Activated T-cell treated with anti-CD3 and anti-CD28 coated beads, Interleukin-2, amount 50 U/mL, for 1 hour (primary cell): Measurements from ENCODE around the gene SLC26A3.
"Not testable (repeated sequence)": the region's sequence is repeated elsewhere in the genome, so short reads cannot be mapped to it uniquely, and the experiment has no call there.

ENCODE experiments used
- DNase-seq: peaks from one replicate; pipeline ENCODE4 v3.0.0-alpha.2; 2020

SLC26A3 gene

DNA sequence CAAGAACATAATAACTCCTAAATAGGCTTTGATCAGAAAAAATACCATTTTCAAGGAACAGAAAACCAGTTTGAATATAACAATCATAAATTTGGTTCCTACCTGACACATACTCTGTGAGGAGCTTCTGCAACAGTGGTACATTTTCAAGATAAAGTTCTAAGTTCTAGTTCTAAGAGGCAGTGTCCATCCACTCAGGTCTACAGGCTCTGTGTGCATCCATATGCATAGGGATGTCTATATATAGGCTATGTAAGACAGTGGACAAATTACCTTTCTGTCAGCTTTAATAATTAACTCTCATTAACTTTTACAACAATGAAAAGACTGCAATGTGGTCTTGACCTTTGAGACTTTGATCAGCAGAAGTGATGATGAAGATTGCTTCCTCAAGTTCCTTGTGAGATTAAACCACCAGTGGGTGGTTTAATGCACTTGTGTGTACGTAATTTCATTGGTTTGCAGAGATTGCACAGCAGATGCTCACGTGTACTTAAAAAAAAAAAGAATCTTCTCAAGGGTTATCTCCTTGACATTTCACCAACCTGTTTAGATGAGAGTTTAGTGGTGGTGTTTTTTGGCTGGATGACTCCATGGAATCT lies at the start of gene SLC26A3:
Gene SLC26A3 (minus strand): TSS at position 215 of the 602 bp plus-strand sequence. CDS start 8,714 bp downstream, outside the sequence.
- no peak for DNase-seq

DNA sequence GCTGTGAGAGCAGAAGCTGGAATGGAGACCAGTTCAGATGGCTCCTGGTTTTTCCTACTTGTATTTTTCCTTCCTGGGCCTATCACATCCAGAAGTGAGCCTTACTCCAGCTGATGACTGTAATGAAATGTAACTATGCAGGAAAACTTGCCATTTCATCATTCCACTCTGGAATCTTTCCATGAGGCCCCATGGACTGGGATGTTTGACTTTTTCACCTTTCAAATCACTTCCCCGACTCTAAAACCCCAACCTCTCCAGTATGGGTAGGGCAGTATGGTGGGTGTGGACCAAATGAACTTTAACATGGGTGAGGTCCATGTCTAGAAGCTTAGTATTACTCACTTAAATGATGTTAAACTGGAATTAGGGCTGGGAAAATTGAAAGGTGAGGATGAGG lies 47.6 kb upstream of the SLC26A3 start:
- no peak for DNase-seq

DNA sequence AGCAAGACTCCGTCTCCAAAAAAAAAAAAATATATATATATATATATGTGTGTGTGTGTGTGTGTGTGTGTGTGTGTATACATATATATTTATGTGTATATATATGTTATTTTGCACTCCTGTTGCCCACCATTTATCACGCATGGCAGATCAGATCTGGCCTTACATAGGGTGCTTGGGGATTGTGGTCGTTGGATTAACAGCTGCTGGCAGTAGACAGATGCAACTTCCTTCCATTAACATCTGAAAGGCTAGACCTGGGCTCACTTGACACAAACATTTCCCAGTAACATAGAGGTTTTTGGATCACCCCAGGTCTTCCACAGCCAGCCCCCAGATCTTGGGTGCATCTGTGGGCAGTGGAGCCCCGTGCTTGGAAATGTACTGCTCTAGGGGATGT lies 47.2 kb upstream of the SLC26A3 start:
- DNase-seq: no peak

GRCh38 chr7:107848211-107848610 lies 45.2 kb upstream of the SLC26A3 start:
- DNase-seq: not testable (repeated sequence)

- DNase-seq: not testable (repeated sequence)
Observed at GRCh38 chr7:107847836-107848175, 44.8 kb upstream of the SLC26A3 start.

DNA sequence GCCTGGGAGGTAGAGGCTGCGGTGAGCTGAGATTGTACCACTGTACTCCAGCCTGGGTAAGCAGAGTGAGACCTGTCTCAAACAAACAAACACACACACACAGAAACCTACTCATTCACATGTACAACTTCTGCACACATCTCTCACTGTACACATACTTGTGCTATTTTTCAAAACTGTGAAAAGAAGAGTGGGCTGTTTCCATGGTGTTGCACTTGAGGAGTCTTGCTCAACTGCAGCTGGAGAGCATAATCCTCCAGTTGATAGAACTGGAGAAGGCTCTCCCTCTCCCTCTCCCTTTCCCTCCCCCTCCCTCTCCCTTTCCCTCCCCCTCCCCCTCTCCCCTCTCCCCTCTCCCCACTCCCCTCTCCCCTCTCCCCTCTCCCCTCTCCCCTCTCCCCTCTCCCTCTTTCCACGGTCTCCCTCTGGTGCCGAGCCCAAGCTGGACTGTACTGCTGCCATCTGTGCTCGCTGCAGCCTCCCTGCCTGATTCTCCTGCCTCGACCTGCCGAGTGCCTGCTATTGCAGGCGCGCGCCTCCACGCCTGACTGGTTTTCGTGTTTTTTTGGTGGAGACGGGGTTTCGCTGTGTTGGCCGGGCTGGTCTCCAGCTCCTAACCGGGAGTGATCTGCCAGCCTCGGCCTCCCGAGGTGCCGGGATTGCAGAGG lies 44.3 kb upstream of the SLC26A3 start:
- DNase-seq: no peak

DNA sequence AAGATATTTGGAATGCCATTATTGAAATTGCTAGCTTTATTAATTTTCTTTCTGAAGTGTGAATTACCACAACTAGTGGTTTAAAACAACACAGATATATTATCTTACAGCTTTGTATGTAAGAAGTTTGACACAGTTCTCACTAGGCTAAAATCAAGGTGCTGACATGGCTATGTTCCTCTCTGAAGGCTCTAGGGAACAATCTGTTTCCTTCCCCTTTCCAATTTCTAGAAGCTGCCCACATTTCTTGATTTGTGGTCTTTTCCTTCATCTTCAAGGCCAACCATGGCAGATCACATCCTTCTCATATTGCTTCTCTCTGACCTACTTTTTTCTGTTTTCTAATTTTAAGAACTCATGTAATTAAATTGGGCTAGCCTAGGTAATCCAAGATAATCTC lies 43.3 kb upstream of the SLC26A3 start:
- DNase-seq: no peak

GRCh38 chr7:107843184-107843583 lies 40.2 kb upstream of the SLC26A3 start:
- DNase-seq: no peak

- no peak for DNase-seq
Observed at GRCh38 chr7:107842213-107842612, 39.2 kb upstream of the SLC26A3 start.

- no peak for DNase-seq
Observed at GRCh38 chr7:107838816-107839565, 36.0 kb upstream of the SLC26A3 start.

GRCh38 chr7:107838024-107838601 lies 35.1 kb upstream of the SLC26A3 start:
- no peak for DNase-seq

DNA sequence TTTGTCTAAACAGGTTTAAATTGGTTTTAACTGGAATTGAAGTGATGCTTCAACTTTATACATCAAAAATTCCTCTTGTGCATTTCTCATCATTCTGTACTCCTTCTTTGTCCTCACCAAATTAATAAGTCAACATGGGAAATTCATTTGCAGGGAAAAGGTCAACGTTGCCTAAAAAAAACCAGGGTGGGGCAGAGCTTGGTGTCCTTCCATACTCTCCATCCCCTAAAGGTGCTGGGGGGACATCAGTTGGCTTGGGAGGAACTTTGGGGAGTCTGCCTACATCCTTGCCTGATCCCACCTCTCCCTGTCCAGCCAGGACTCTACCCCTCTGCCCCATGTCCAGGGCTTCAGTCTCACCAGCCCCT lies 34.1 kb upstream of the SLC26A3 start:
- DNase-seq: no peak

DNA sequence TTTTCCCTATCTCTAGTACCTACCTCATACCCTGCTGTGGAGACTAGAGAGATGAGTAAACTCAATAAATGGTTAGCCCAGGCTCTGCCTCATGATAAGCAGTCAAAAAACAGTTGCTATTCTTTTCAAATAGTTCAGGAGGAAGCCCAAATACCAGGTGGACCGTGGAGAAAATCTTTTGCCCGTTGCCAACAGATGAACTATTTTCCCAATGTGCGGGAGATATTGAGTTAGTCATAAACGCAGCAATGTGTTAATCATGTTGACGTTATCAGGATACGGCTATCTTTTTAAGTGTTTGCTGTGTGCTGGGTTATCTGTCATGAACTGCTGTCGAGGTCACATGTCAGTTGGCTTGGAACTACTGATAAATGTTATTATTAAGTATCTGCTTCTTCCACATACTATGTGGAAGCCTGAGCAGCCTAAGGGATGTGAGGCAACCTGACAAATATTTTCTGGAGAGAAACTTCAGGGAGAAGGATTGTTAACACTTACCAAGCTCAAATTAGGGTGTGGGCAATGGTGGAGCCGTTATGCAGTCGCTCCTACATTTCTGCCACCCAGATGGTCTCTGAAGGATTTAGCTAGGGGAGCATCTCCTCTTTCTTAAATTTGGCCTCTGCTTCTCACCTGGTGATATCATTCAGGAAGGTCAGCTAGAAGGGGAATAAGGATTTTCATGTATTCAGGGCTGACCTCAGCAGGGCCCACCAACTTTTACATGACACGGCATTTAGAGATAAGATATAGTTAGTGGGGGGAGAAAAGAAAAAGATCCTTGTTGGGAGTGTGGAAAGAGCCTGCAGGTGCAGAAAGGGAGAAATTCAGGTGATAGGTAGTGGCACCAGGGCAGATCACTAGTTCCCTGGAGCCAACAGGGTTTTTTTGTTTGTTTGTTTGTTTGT lies 33.5 kb upstream of the SLC26A3 start:
- DNase-seq: no peak

- no peak for DNase-seq
Observed at GRCh38 chr7:107834401-107834800, 31.4 kb upstream of the SLC26A3 start.

DNA sequence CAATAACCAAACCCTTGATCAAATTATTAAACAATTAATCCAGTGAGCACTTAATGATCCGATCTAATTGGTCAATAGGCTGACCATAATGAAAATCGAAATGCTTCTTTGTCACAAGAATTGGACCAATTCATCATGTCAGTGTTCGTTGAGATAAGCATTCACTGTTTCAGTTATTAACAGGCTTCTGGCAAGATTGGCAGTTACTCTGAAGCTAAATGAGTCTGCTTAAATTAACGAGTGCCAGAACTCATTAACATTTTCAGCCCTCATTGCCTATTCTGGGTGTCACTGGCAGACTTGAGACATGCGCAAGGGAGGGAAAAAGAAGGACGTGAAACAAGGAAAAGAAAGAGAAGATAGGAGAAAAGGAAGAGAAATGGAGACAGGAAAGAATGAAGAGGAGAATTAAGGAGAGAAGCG lies 30.7 kb upstream of the SLC26A3 start:
- no peak for DNase-seq

GRCh38 chr7:107830420-107830819 lies 27.4 kb upstream of the SLC26A3 start:
- no peak for DNase-seq

DNA sequence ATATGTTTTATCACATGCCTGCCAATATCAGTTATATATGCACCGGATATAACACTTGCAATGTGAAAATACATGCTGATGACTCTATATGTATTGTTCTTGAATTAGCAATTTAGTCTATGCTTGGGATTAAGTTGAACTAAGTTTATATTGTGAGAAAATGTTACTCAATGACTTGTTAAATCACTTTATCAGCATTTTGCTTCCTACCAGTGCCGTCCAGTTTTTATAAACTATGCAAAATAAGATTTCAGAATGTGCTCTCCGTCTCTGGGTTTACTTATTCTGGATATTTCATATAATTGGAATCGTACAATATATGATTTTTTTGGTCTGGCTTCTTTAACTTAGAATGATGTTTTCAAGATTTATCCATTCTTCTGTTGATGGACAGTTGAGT lies 25.5 kb upstream of the SLC26A3 start:
- no peak for DNase-seq

DNA sequence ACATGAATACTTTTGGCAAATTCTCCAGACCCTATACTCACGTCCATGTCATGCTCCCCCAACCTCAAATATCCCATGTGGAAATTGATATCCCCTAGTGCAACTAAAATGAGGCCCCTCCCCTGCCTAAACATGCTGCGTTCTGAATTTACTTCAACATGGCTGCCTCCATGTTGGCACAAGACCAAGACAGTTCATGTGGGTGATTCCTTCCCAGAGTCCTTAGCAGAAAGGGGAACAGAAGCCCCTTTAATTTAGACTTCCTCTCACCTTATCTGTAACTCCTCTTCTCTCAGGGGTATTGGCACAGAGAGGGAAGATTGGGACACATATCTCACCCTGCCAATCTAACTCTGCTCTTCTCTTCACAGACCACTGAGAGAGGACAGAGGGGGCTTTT lies 24.5 kb upstream of the SLC26A3 start:
- DNase-seq: no peak

GRCh38 chr7:107826451-107826850 lies 23.4 kb upstream of the SLC26A3 start:
- DNase-seq: no peak

GRCh38 chr7:107824858-107825257 lies 21.8 kb upstream of the SLC26A3 start:
- DNase-seq: no peak

GRCh38 chr7:107818622-107819021 lies 15.6 kb upstream of the SLC26A3 start:
- DNase-seq: no peak

- no peak for DNase-seq
Observed at GRCh38 chr7:107816011-107816566, 13.1 kb upstream of the SLC26A3 start.
